A549 (cell line): Measurements from ENCODE around the gene BDH1. TPM values are rescaled to one million over a fixed set of nuclear protein-coding genes. Genes with fewer than 3 reads are reported as not detected.
A peak's percentile ranks its signal among the peaks of the same experiment; 100 is the strongest.

Source experiments
- ATAC-seq, 2 experiments: fragments of 200-7000 bp in 1 of 2; fragments of >200 bp in 1 of 2; cut with Nextera tagmentation in 1 of 2; cut with Tn5 transposase in 1 of 2; 3 replicates each; pipeline versions ENCODE4 v1.8.0 to v1.9.1; 2018 to 2020; ENCODE audit warnings: mild to moderate bottlenecking in 1 of 2, moderate library complexity in 1 of 2
- CTCF ChIA-PET: fragments of 300-600 bp; sonication (Branson Sonifier 250); formaldehyde crosslinking; extraction: SDS; loops from one replicate; lab custom pipeline; 2021; ENCODE audit warnings: antibody characterized with exemption, inconsistent platforms; lab: Yijun Ruan, JAX
- POLR2A ChIA-PET: fragments of 350-600 bp; formaldehyde crosslinking; extraction: SDS; loops from one replicate; lab custom pipeline; 2021; ENCODE audit warnings: antibody characterized with exemption, inconsistent platforms; lab: Yijun Ruan, JAX
- DNase-seq, 2 experiments: peaks; one replicate each; pipeline versions ENCODE4 v3.0.0 to v3.0.0-alpha.2; 2011 to 2016; ENCODE audit warnings: low read depth in 1 of 2, low spot score in 1 of 2
- FAIRE-seq: peaks from 2 replicates; lab custom pipeline; 2011; peaks lifted over from hg19 to GRCh38; lab: Jason Lieb, UNC
- H3K27ac ChIP-seq, 2 experiments: fragments of >200 bp; sonication (Bioruptor Twin); formaldehyde crosslinking; 3 replicates each; pipeline ENCODE4 v1.5.1; 2016 to 2017
- H3K4me1 ChIP-seq: fragments of >200 bp; sonication (Bioruptor Twin); formaldehyde crosslinking; 3 replicates; pipeline ENCODE4 v1.6.1; 2016
- H3K4me2 ChIP-seq: fragments of >200 bp; sonication (Bioruptor Twin); formaldehyde crosslinking; 3 replicates; pipeline ENCODE4 v1.6.1; 2016
- H3K4me3 ChIP-seq: fragments of >200 bp; sonication (Bioruptor Twin); formaldehyde crosslinking; 3 replicates; pipeline ENCODE4 v1.5.1; 2016
- H3K9me3 ChIP-seq: fragments of >200 bp; sonication (Bioruptor Twin); formaldehyde crosslinking; 3 replicates; pipeline ENCODE4 v1.6.1; 2016
- ATOH8 ChIP-seq: fragments of 250-450 bp; sonication (Bioruptor Pico); IDR thresholded peaks from 2 replicates; pipeline ENCODE4 v1.5.0; 2020; ENCODE audit warnings: low read depth, mild to moderate bottlenecking, moderate library complexity
- BCL3 ChIP-seq: fragments of >200 bp; sonication (Bioruptor Twin); formaldehyde crosslinking; IDR thresholded peaks from 3 replicates; pipeline ENCODE4 v1.6.1; 2016
- CBX2 ChIP-seq: fragments of 200-600 bp; sonication (generic); IDR thresholded peaks from 2 replicates; pipeline ENCODE4 v1.6.1; 2016; ENCODE audit warnings: low read depth, mild to moderate bottlenecking, borderline replicate concordance
- CEBPB ChIP-seq, 2 experiments: fragments of >200 bp in 1 of 2; sonication (Bioruptor Twin) in 1 of 2; formaldehyde crosslinking in 1 of 2; IDR thresholded peaks; 2 replicates each; pipeline ENCODE4 v1.6.1; 2012 to 2016
- EHMT2 ChIP-seq: fragments of 200-600 bp; sonication (generic); IDR thresholded peaks from 2 replicates; pipeline ENCODE4 v1.6.1; 2016; ENCODE audit warnings: antibody characterized with exemption, low read depth, mild to moderate bottlenecking, moderate library complexity
- ESRRA ChIP-seq: fragments of 150-350 bp; IDR thresholded peaks from 2 replicates; pipeline ENCODE4 v1.6.1; 2014; ENCODE audit warnings: mild to moderate bottlenecking, low read length, borderline replicate concordance
- FOSB ChIP-seq: fragments of 250-450 bp; sonication (Bioruptor Pico); IDR thresholded peaks from 2 replicates; pipeline ENCODE4 v1.5.0; 2020; ENCODE audit warnings: mild to moderate bottlenecking, moderate library complexity
- FOXS1 ChIP-seq: fragments of 250-450 bp; sonication (Bioruptor Pico); IDR thresholded peaks from 2 replicates; pipeline ENCODE4 v1.5.0; 2020; ENCODE audit warnings: mild to moderate bottlenecking, moderate library complexity
- HDAC2 ChIP-seq: fragments of 200-600 bp; sonication (generic); IDR thresholded peaks from 2 replicates; pipeline ENCODE4 v1.6.1; 2016
- HES2 ChIP-seq: fragments of >200 bp; sonication (Bioruptor Twin); formaldehyde crosslinking; IDR thresholded peaks from 2 replicates; pipeline ENCODE4 v1.6.1; 2016
- JUN ChIP-seq, 2 experiments: fragments of >200 bp; sonication (Bioruptor Twin); formaldehyde crosslinking; IDR thresholded peaks; 2 replicates in 1 of 2; 3 replicates in 1 of 2; pipeline ENCODE4 v1.6.1; 2016 to 2017
- MAZ ChIP-seq: fragments of 150-350 bp; IDR thresholded peaks from 2 replicates; pipeline ENCODE4 v1.6.1; 2014; ENCODE audit warnings: antibody characterized with exemption, low read depth, low read length, borderline replicate concordance
- NPAS2 ChIP-seq: fragments of 250-450 bp; sonication (Bioruptor Pico); IDR thresholded peaks from 2 replicates; pipeline ENCODE4 v1.8.0; 2022; ENCODE audit warnings: mild to moderate bottlenecking, moderate library complexity, borderline replicate concordance
- PHF8 ChIP-seq: fragments of 200-600 bp; sonication (generic); IDR thresholded peaks from 2 replicates; pipeline ENCODE4 v1.6.1; 2016; ENCODE audit warnings: low read depth, mild to moderate bottlenecking, antibody characterized with exemption, moderate library complexity, borderline replicate concordance
- POLR2AphosphoS2 ChIP-seq: conservative IDR thresholded peaks from 2 replicates; pipeline ENCODE4 v1.6.1; 2012; ENCODE audit warnings: low read length, improper control_type of control experiment, inconsistent platforms
- RCOR1 ChIP-seq: fragments of 150-350 bp; IDR thresholded peaks from 2 replicates; pipeline ENCODE4 v1.6.1; 2014; ENCODE audit warnings: antibody characterized with exemption, low read length, low read depth
- RNF2 ChIP-seq: fragments of 200-600 bp; sonication (generic); IDR thresholded peaks from 2 replicates; pipeline ENCODE4 v1.6.1; 2016; ENCODE audit warnings: low read depth, mild to moderate bottlenecking, antibody characterized with exemption, moderate library complexity, borderline replicate concordance
- TFCP2L1 ChIP-seq: fragments of 250-450 bp; sonication (Bioruptor Pico); IDR thresholded peaks from 2 replicates; pipeline ENCODE4 v1.5.0; 2021; ENCODE audit warnings: mild to moderate bottlenecking
- ZFP36 ChIP-seq: fragments of 450-650 bp; IDR thresholded peaks from 2 replicates; pipeline ENCODE4 v1.6.1; 2014; ENCODE audit warnings: borderline replicate concordance; ENCODE audit not compliant: partially characterized antibody
- ZSCAN20 ChIP-seq: fragments of 250-450 bp; sonication (Bioruptor Pico); IDR thresholded peaks from 2 replicates; pipeline ENCODE4 v1.8.0; 2022; ENCODE audit warnings: mild to moderate bottlenecking, moderate library complexity
- WGBS: methylation state at CpG from one replicate; pipeline ENCODE4 v1.1.6; 2017; ENCODE audit errors: missing lambda C conversion rate; 5-methylcytosine and 5-hydroxymethylcytosine counted together
- polyA plus RNA-seq, 4 experiments: library from polyadenylated mRNA; depleted of rRNA in 3 of 4; stranded (reverse); fragments of >200 nt; fragmentation: RNase III in 1 of 4; extraction: RNeasy Plus Mini Kit Qiagen cat#74134 plus additional on column Dnase treatment in 1 of 4; gene quantifications; 2 replicates in 3 of 4; 3 replicates in 1 of 4; pipeline ENCODE4 v1.2.3, GENCODE V29; 2011 to 2017
- TF ChIP-seq, protein P1 (sequence below): fragments of 150-350 bp; IDR thresholded peaks from 2 replicates; pipeline ENCODE4 v1.6.1; 2014; ENCODE audit warnings: low read depth, mild to moderate bottlenecking, low read length

BDH1 gene
- polyA plus RNA-seq, 2 of the 4 experiments (the other 2 are of a cell fraction) = 3.1 to 4.6 TPM

- TF ChIP-seq RNF2 (no peak), ZSCAN20 (CRISPR knock-in tag) (no peak), POLR2AphosphoS2 (no peak), HDAC2 (no peak)
- H3K4me2 ChIP-seq = no peak overlapping the region
- peaks cover 10% of the 10 kb centered on the region; the same call in 2 of the 3 replicates for H3K9me3 ChIP-seq
- FAIRE-seq (no peak), DNase-seq (no peak), ATAC-seq (no peak)
- WGBS = 94% methylated on average over 7 of the region's 9 CpGs
- ChIA-PET CTCF (interaction anchor here (1.4 to 1.6 kb wide), 2 partner anchors 9 to 13 kb away, joined by 3 to 5 read pairs; no protein-coding TSS in a partner anchor), POLR2A (no interaction called here)
- H3K27ac ChIP-seq = peak overlapping the region; percentile 44 to 63; a peak in 3 of 6 replicates
- H3K4me3 ChIP-seq = no peak overlapping the region
- H3K4me1 ChIP-seq = peaks cover 18% of the 10 kb centered on the region
These were observed 59.6 kb downstream of the BDH1 start for GRCh38 chr3:197495999-197496745.

GRCh38 chr3:197495499-197495898, 60.3 kb downstream of the BDH1 start:
- Histone ChIP-seq H3K4me2 (no peak overlapping the region), H3K4me1 (peaks cover 25% of the 10 kb centered on the region), H3K4me3 (no peak overlapping the region), H3K27ac (peak overlapping the region in 1 of 2 experiments; percentile 91; a peak in 3 of 6 replicates), H3K9me3 (peaks cover 10% of the 10 kb centered on the region; the same call in 2 of the 3 replicates)
- DNase-seq (no peak), ATAC-seq (no peak), FAIRE-seq (no peak)
- TF ChIP-seq MAZ (no peak), ESRRA (no peak), FOSB (CRISPR knock-in tag) (no peak), PHF8 (no peak), JUN (IDR thresholded peaks at IDR 0.05) (no peak), BCL3 (no peak), ZSCAN20 (CRISPR knock-in tag) (no peak), FOXS1 (no peak), NPAS2 (CRISPR knock-in tag) (no peak), ZFP36 (no peak), RNF2 (no peak), HES2 (no peak), CBX2 (no peak), ATOH8 (CRISPR knock-in tag) (no peak), EHMT2 (no peak), RCOR1 (no peak), POLR2AphosphoS2 (no peak), TFCP2L1 (CRISPR knock-in tag) (no peak), CEBPB (IDR thresholded peaks at IDR 0.05) (no peak)
- TF ChIP-seq, protein P1, sequence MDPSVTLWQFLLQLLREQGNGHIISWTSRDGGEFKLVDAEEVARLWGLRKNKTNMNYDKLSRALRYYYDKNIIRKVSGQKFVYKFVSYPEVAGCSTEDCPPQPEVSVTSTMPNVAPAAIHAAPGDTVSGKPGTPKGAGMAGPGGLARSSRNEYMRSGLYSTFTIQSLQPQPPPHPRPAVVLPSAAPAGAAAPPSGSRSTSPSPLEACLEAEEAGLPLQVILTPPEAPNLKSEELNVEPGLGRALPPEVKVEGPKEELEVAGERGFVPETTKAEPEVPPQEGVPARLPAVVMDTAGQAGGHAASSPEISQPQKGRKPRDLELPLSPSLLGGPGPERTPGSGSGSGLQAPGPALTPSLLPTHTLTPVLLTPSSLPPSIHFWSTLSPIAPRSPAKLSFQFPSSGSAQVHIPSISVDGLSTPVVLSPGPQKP = no peak
- WGBS = 88% methylated on average over 5 of the region's 5 CpGs
- POLR2A ChIA-PET = no interaction called here
- CTCF ChIA-PET = interaction anchor here (1.6 kb wide), 1 partner anchor 14 kb away, joined by 5 read pairs; no protein-coding TSS in a partner anchor
